Fibroblast of skin of back (primary cell): ENCODE results near the gene MRPL58. TPM values are rescaled to one million over a fixed set of nuclear protein-coding genes. Genes with fewer than 3 reads are reported as not detected.
A peak's percentile ranks its signal among the peaks of the same experiment; 100 is the strongest.
"Not testable (repeated sequence)": the region's sequence is repeated elsewhere in the genome, so short reads cannot be mapped to it uniquely, and the experiment has no call there.

ENCODE experiments used
- DNase-seq: peaks from one replicate; pipeline ENCODE4 v3.0.0-alpha.2; 2013
- polyA plus RNA-seq, 2 experiments: library from polyadenylated mRNA; unstranded; fragments of 120-200 nt; gene quantifications; one replicate each; pipeline ENCODE4 v1.2.1, GENCODE V29; 2013; ENCODE audit not compliant: insufficient read length in 2 of 2

MRPL58 gene
- 32.8 TPM for polyA plus RNA-seq (2013, experiment 1 of 2; ENCODE audit: insufficient read length)
- 23.9 TPM for polyA plus RNA-seq (2013, experiment 2 of 2; ENCODE audit: insufficient read length)

GRCh38 chr17:75012346-75013091, at the start of gene MRPL58:
Gene MRPL58, plus strand, starts transcription at chr17:75012670. Its CDS starts 17 bp downstream, at chr17:75012687.
- DNase-seq = peak; percentile 87

- no peak for DNase-seq
These were observed 48.8 kb upstream of the MRPL58 start for GRCh38 chr17:74963656-74964055.

- no peak for DNase-seq
These were observed 48.2 kb upstream of the MRPL58 start for GRCh38 chr17:74964246-74964761.

GRCh38 chr17:74964988-74965622, 47.4 kb upstream of the MRPL58 start:
- DNase-seq = no peak

DNA sequence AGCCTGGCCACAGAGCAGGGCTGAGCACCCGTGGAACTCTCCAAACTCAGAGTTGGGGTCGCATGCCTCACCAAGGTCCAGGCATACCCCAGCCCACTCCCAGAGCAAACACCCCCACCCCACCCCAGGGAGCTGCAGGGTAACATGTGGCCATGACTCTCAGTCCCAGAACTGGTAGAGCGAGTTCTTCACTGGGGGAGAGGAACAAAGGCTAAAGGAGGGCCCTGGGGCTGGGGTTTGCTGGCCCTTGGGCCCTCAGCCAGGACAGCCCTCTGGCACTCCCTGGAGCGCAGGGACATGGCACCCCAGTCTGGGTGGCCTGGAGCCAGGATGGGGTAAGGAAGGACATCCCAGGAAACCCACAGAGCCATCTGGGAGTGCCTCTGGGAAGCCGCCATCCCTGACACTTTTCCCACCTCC, 44.1 kb upstream of the MRPL58 start:
- DNase-seq = no peak

DNA sequence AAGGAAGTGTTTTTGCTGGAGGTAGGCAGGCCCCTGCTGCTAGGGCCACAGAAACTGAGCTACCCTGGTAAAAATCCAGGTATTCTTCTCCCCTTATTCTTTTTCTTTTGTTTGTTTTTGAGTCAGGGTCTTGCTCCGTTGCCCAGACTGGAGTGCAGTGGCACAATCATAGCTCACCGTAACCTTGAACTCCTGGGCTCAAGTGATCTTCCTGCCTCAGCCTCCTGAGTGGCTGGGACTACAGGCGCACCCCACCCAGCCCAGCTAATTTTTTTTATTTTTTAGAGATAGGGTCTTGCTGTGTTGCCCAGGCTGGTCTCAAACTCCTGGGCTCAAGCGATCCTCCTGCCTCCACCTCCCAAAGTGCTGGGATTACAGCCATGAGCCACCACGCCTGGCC, 43.0 kb upstream of the MRPL58 start:
- not testable (repeated sequence) for DNase-seq

DNA sequence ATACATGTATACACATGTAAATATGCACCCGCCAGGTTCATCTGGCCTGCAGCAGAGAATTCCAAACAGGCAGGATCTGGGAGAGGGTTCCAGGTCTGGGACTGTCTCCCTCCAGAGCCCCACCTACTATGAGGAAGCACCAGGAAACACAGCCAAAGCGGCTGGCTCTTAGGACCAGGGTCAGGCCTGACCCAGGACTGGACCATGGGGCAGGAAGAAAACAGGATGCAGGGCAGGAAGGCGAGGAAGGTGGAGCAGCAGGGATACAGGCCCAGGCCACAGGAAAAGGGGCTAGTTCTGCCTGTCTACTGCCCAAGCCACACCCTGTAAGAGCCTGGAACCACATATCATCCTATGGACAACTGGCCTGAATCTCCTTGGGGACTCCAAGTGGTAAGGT, 42.1 kb upstream of the MRPL58 start:
- no peak for DNase-seq

GRCh38 chr17:74971069-74971841, 41.2 kb upstream of the MRPL58 start:
- no peak for DNase-seq

GRCh38 chr17:74971842-74972106, 40.7 kb upstream of the MRPL58 start:
- DNase-seq = no peak

- peak; percentile 9 for DNase-seq
These were observed 40.1 kb upstream of the MRPL58 start, which contains the start of gene HID1 for GRCh38 chr17:74972107-74972972. Gene HID1, minus strand, starts transcription at chr17:74972759. Its CDS starts 103 bp downstream, at chr17:74972656.

- no peak for DNase-seq
These were observed 39.5 kb upstream of the MRPL58 start for GRCh38 chr17:74972973-74973328.

DNA sequence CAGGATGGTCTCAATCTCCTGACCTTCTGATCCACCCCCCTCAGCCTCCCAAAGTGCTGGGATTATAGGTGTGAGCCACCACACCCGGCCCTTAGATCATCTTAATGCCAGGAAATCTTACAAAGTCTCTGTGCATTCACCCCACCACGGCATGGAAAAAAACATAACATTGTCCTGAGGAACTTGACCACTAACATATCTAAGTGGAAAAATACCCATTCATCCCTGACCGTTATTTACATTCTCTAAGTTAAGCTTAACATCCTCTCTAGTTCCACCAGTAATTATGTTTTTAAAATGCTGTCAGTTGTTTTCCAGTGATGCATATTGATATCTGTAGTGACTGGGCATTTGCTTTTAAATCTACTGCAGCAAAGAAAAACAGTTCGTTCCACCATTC, 36.5 kb upstream of the MRPL58 start:
- DNase-seq = no peak

DNA sequence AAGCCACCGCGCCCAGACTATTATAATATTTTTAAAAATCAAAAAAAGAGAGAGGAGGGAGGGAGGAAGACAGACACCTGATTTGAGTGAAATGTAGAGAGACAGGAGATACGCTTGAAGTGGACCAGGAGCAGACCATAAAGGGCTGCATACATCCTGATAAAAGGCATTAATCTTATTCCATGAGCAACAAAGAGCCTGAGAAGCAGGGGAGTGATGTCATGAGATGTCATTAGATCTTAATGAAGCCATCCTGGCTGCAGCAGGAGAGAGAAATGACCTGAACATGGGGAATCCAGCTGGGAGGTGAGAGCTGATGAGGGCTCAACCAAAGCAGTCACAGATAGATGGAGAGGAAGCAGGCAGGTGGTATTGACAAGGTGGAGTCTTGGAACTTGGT, 34.7 kb upstream of the MRPL58 start:
- DNase-seq = no peak

DNA sequence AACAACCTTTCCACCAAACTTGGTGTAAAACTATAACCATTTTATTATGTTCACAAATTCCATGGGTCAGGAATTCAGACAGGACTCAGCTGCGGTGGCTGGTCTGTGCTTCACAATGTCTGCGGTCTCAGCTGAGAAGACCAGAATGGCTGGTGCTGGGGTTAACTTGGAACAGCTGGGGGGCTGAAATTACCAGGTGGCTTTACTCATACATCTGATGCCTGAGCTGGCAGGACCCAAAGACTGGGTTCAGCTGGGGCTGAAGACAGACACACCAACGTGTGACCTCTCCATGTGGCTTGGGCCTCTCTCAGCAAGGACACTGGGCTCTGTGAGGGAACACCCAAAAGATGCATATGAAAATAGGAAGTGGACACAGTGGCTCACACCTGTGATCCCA, 34.2 kb upstream of the MRPL58 start:
- no peak for DNase-seq

- DNase-seq = no peak
These were observed 32.9 kb upstream of the MRPL58 start for GRCh38 chr17:74979408-74980146.

GRCh38 chr17:74981318-74981978, 31.0 kb upstream of the MRPL58 start:
- no peak for DNase-seq

DNA sequence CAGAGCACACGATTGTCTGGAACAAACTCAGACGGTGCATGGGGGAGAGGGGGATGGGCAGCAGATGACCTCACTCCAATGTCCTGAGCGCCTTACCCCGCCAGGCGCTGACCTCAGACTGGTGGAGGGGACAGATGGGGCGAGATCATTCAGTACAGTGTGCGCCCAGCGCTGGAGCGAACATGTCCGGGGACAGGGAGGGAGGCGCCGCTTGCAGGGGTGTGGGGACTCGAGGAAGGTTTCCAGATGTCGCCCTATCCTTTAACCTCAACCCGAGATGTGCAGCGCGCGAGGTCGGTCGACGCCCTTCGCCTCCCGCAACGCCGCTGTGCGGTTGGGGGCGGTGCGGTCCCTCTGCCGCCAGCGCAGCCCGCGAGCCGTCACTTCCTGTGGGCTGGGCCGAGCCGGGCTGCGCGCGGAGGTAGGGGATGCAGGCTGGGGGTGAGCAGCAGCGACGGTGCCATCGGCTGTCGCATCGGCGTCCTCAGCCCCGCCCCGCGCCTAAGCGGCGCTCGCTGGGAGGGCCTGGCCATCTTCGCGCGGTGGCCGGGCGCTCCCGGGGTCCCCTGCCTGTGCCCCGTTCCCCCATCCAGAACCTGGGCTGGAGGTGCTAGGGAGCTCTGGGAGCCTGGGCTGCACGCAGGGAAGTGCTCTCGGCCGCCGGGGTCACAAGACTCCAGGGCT, 30.3 kb upstream of the MRPL58 start:
- peak; percentile 71 for DNase-seq

GRCh38 chr17:74982663-74983313, 29.7 kb upstream of the MRPL58 start:
- not testable (repeated sequence) for DNase-seq

DNA sequence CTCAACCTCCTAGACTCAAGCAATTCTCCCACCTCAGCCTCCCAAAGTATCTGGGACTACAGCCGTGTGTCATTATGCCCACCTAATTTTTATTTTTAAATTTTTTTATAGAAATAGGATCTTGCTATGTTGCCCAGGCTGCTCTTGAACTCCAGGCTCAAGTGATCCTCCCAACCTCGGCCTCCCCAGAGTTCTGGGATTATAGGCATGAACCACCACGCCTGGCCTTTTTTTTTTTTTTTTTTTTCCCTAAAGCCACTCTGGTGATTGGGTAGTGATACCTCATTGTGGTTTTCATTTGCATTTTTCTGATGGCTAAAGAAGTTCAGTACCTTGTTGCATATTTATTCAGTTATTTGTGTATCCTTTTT, 26.3 kb upstream of the MRPL58 start:
- no peak for DNase-seq

DNA sequence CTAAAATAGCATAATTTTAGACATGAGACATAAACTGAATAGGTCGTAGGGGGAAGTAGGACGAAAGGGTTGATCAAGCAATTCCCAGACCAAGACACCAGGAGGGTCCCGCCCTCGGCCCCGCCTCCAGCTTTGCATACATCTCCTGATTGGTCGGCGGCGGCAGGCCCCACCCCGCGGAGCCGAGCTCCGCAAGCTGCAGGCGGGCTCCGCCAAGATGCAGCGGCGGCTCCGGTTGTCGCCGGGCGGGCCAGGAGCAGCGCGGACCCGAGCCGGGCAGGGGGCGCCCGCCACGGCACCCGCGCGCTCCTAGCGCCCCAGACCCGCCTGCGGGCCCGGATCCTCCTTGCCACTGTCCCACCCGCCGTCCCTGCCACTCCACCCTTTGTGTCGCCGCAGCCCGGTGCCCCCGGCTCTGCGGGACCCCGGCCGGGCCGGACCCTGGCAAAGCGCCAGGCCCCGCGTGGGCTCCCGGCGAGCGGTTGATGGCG, 25.0 kb upstream of the MRPL58 start, which contains the start of gene CDR2L:
Gene CDR2L (plus strand): TSS at position 215 of the 491 bp plus-strand sequence. CDS start 412 bp downstream, outside the sequence.
- DNase-seq = peak; percentile 92
